ENCODE results near the gene HNRNPC.
A peak's percentile ranks its signal among the peaks of the same experiment; 100 is the strongest.

The HNRNPC gene

DNA sequence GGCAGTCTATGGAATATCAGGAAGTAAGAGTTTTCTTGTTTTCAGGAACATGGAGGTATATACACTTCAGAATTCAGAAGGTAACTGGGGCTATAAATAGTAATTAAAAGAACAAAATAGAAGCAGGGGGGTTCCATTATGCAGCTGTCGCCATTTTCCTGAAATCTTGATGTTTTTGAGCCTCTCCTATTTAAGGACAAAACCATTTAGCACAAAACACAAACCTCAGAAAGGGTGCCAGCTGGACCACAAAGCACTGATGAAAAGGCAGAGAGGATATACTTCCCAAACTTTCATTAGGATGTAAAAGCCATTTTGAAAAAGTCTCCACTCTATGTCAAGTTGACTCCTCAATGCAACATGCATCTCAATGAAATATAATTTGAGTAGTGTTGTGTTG is 59.2 kb downstream of the HNRNPC start:
- Histone ChIP-seq H3K4me1 (ENCODE audit: control insufficient read depth, insufficient read depth, low read length, poor library complexity, severe bottlenecking) (no peaks in the 10 kb centered on the region), H3K27ac (ENCODE audit: low read depth, low read length, severe bottlenecking) (no peak overlapping the region), H3K4me3 (ENCODE audit: extremely low read depth, insufficient read depth, low read length, poor library complexity, severe bottlenecking) (no peak overlapping the region), H3K9me3 (ENCODE audit: control insufficient read depth, low read length) (no peaks in the 10 kb centered on the region), H3K36me3 (ENCODE audit: control insufficient read depth, insufficient read depth, low read length) (peaks cover 90% of the 10 kb centered on the region)
- no CpG with 5 or more reads among the region's 1 CpG for WGBS, 2 experiments (ENCODE audit: insufficient coverage in 2 of 2)

DNA sequence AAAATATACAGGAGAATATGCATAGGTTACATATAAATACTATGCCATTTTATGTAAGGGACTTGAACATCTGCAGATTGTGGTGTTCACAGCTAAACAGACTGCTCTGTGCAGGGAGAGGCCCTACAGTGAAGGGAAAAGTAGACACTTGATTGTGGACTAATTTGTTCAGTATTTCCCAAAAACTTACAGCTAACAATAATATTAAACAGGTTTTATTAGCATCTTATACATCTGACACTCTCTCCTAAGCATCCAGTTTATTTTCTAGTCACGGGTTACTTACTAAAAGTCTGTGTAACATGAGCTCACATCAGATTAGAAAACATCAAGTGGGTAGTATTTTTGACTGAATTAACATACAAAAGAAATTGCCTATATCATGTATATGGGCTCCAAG is 60.1 kb downstream of the HNRNPC start:
- Histone ChIP-seq H3K27ac (ENCODE audit: low read depth, low read length, severe bottlenecking) (no peak overlapping the region), H3K4me3 (ENCODE audit: extremely low read depth, insufficient read depth, low read length, poor library complexity, severe bottlenecking) (no peak overlapping the region), H3K36me3 (ENCODE audit: control insufficient read depth, insufficient read depth, low read length) (peaks cover 90% of the 10 kb centered on the region), H3K4me1 (ENCODE audit: control insufficient read depth, insufficient read depth, low read length, poor library complexity, severe bottlenecking) (no peaks in the 10 kb centered on the region), H3K9me3 (ENCODE audit: control insufficient read depth, low read length) (no peaks in the 10 kb centered on the region)
- WGBS, 2 experiments (ENCODE audit: insufficient coverage in 2 of 2): 83% methylated on average over 1 of the region's 1 CpG; no CpG with 5 or more reads in 1 of the 2 experiments

DNA sequence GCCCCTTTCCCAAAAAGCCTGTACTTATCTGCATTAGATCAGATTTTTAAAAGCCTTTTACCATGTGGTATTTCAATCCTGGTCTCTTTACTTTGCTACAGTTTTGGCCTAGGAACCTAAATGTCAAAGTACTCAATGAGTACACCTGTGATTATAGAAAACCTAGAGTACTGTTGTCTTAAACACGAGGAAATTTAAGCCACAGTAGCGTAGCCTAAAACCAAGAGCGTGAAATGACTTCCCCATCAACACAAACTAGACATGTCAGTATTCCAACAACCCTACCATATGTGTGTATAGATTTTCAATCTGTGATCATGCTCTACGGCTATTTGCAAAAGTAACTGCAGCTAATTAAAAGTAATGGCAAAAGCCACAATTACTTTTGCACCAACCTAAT is 60.7 kb downstream of the HNRNPC start:
- no peaks in the 10 kb centered on the region for H3K4me1 ChIP-seq (ENCODE audit: control insufficient read depth, insufficient read depth, low read length, poor library complexity, severe bottlenecking)
- peaks cover 90% of the 10 kb centered on the region for H3K36me3 ChIP-seq (ENCODE audit: control insufficient read depth, insufficient read depth, low read length)
- H3K9me3 ChIP-seq (ENCODE audit: control insufficient read depth, low read length): no peaks in the 10 kb centered on the region
- H3K4me3 ChIP-seq (ENCODE audit: extremely low read depth, insufficient read depth, low read length, poor library complexity, severe bottlenecking): no peak overlapping the region
- WGBS, 2 experiments (ENCODE audit: insufficient coverage in 2 of 2): 100% methylated on average over 4 of the region's 4 CpGs; no CpG with 5 or more reads in 1 of the 2 experiments
- no peak overlapping the region for H3K27ac ChIP-seq (ENCODE audit: low read depth, low read length, severe bottlenecking)

DNA sequence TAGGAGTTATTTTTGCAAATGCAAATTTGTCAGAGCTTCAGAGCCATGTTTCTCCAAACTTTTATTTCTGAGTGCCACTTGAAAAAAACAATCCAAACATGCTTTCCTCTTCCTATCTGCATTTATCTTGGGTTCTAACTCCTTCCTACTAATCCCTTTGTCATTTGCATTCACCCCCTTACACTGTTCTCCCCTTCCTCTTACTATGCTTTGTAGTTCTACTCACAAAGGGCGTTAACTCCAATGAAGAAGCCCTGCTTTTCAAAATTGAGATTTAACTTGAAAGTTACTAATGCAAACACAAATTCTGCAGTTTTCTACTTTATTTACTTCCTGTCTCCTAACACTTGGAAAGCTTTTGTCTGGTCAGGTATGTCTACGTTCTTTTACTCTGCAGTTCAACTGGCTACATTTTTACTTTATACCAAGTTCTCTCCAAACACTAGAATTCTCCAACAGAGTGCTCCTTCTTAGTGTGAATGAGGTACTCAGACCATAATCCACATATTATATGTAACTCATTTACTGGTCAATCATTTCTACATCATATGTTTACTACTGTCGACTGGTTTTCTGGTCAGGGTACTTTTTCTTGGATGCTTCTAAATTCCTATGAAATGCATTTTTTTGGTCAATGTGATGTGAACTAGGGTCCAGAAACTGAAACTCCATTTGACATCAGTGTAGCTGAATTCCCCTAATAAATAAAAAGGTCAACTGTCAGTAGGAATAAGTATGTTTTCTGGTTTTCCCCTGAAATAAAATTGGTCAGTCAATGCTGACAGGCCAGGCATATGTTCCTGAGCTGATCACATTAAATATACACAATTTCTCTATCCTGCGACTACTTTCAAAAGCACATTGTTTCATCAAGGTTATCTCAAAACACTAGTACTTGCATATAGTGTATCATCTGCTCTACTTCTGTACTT is 62.2 kb downstream of the HNRNPC start:
- H3K4me3 ChIP-seq (ENCODE audit: extremely low read depth, insufficient read depth, low read length, poor library complexity, severe bottlenecking): no peak overlapping the region
- no peak overlapping the region for H3K27ac ChIP-seq (ENCODE audit: low read depth, low read length, severe bottlenecking)
- peaks cover 93% of the 10 kb centered on the region for H3K36me3 ChIP-seq (ENCODE audit: control insufficient read depth, insufficient read depth, low read length)
- H3K9me3 ChIP-seq (ENCODE audit: control insufficient read depth, low read length): no peaks in the 10 kb centered on the region
- H3K4me1 ChIP-seq (ENCODE audit: control insufficient read depth, insufficient read depth, low read length, poor library complexity, severe bottlenecking): no peaks in the 10 kb centered on the region
- 85 to 95% methylated on average over 2 of the region's 4 CpGs for WGBS, 2 experiments (ENCODE audit: insufficient coverage in 2 of 2)

DNA sequence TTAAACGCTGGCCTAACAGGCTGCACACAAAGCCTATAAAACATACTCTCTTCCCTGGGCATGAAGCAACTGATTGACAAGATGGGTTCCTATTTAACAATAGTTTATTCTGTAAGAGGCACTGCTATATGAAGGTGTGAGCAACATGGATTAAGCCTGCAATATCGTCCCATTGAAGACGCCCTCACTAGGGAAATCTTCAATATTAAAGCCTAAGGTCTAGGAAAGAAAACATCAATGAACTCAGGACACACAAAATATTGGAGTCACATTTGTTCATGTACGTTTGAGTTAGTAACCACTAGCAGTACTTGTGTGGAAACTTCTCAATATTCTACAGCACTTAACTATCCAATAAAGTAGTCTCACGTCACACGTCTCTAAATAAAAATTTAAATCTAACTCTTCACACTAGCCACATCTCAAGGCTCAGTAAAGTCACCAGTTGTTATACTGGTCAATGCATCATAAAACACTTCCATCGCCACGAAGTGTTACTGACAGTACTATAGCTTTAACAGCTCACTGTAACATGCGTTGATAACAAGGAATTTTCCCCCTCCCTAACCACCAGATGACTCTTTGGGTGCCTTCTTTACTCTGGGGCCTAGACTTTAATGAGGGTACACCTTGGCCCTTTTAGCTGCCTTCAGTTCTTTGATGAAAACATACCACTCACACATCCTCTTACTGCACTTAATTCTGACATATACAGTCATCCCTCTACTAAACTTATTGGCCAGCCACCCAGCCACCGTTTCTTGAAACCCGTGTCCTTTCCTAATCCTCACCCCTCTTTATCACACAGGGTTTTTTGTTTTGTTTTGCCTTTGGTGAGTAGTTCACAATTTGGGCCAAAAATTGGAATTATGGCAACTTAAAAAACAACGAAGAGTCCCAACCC is 63.3 kb downstream of the HNRNPC start:
- Histone ChIP-seq H3K4me1 (ENCODE audit: control insufficient read depth, insufficient read depth, low read length, poor library complexity, severe bottlenecking) (no peaks in the 10 kb centered on the region), H3K4me3 (ENCODE audit: extremely low read depth, insufficient read depth, low read length, poor library complexity, severe bottlenecking) (no peak overlapping the region), H3K27ac (ENCODE audit: low read depth, low read length, severe bottlenecking) (no peak overlapping the region), H3K36me3 (ENCODE audit: control insufficient read depth, insufficient read depth, low read length) (peaks cover 83% of the 10 kb centered on the region), H3K9me3 (ENCODE audit: control insufficient read depth, low read length) (no peaks in the 10 kb centered on the region)
- 91 to 99% methylated on average over 6 to 8 of the region's 12 CpGs for WGBS, 2 experiments (ENCODE audit: insufficient coverage in 2 of 2)

DNA sequence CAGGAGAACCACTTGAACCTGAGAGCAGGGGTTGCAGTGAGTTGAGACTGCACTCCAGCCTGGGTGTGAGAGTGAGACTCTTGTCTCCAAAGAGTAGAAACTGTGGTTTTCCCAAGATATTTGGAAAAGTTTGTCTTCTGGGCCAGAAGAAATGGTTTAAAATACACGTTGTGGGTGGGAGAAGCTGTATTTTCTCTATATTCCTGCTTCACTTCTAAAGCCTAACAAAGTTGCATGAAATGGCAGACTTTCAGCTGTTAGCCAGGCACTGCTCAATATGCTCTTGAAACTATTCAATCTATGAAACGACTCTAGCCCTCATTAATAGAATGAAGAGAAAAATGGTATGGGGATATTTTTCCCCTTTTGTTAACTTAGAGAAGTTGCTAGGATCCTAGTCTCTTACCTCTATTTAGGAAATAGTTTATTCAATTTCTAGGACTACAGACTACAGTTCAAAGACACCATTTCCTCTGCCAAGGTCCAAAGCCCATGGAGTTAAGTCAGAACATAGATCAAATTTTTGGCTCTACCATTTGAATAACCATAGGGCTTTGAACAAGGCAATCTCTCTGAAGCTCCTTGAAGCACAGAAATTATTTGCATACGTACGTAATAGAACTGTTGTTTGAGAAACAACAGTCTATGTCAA is 64.1 kb downstream of the HNRNPC start:
- 95 to 100% methylated on average over 2 to 3 of the region's 4 CpGs for WGBS, 2 experiments (ENCODE audit: insufficient coverage in 2 of 2)
- Histone ChIP-seq H3K36me3 (ENCODE audit: control insufficient read depth, insufficient read depth, low read length) (peaks cover 80% of the 10 kb centered on the region), H3K4me3 (ENCODE audit: extremely low read depth, insufficient read depth, low read length, poor library complexity, severe bottlenecking) (no peak overlapping the region), H3K27ac (ENCODE audit: low read depth, low read length, severe bottlenecking) (no peak overlapping the region), H3K9me3 (ENCODE audit: control insufficient read depth, low read length) (no peaks in the 10 kb centered on the region), H3K4me1 (ENCODE audit: control insufficient read depth, insufficient read depth, low read length, poor library complexity, severe bottlenecking) (no peaks in the 10 kb centered on the region)

DNA sequence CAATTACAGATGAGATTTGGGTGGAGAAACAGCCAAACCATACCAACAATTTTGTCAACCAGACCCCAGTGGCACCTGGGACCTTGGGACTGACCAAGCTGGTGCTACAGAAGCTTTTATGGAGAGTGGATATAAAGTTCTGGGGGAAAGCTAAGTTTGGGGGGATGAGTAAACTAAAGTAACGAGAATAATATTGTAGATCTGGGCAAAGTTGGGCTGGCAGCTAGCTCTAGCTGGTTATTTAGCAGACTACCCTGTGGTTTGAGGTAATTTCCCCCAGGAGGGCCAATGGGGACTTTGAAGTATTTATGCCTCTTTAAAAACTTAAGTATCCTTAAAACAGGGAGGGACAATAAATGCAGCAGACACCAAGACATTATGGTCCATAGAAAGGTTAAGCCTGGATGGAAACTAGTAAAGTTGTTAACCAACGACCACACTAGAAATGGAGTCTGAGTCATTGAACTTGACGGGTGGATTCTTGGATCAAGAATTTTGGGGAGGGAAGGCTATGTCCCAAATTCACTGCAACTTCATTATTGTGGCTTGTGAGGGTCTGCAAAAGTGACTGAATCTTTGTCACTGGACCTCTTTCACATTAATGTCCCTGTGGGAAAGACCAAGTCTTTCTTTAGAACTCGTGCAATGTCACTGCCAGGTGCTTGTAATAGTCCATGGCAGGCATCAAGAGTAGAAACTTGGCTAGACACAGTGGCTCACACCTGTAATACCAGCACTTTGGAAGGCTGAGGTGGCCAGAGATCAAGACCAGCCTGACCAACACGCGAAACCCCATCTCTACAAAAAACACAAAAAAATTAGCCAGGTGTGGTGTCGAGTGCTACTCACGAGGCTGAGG is 64.8 kb downstream of the HNRNPC start:
- WGBS, 2 experiments (ENCODE audit: insufficient coverage in 2 of 2): 98% methylated on average over 5 to 8 of the region's 8 CpGs
- H3K4me1 ChIP-seq (ENCODE audit: control insufficient read depth, insufficient read depth, low read length, poor library complexity, severe bottlenecking): no peaks in the 10 kb centered on the region
- H3K9me3 ChIP-seq (ENCODE audit: control insufficient read depth, low read length): no peaks in the 10 kb centered on the region
- H3K36me3 ChIP-seq (ENCODE audit: control insufficient read depth, insufficient read depth, low read length): peaks cover 73% of the 10 kb centered on the region
- no peak overlapping the region for H3K4me3 ChIP-seq (ENCODE audit: extremely low read depth, insufficient read depth, low read length, poor library complexity, severe bottlenecking)
- H3K27ac ChIP-seq (ENCODE audit: low read depth, low read length, severe bottlenecking): no peak overlapping the region

DNA sequence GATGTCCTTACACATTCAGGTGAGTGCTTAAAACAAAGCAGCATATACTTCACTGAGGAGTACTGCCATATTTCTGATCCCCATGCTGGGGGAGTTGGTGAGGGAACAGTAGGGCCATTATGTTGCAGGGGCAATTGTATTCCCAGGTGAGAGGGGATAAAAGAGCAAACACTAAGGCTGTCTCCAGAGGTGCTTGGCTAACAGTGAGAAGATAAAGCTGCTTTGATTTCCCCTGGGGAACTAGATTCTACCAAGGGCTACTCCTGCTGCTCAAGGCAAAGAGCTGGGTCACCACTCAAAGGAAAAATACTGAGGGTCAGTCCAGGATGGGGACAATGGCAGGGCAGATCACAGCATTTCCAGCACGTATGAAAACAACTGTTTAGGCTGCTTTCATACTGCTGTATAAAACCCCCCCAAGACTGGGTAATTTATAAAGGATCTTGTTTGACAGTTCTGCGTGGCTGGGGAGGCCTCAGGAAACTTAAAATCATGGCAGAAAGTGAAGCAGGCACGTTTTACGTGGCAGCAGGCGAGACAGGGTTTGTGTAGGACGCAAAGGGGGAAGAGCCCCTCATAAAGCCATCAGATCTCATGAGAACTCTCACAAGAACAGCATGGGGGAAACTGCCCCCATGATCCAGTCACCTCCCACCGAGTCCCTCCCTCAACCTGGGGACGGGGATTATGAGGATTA is 65.6 kb downstream of the HNRNPC start:
- H3K4me3 ChIP-seq (ENCODE audit: extremely low read depth, insufficient read depth, low read length, poor library complexity, severe bottlenecking): no peak overlapping the region
- H3K27ac ChIP-seq (ENCODE audit: low read depth, low read length, severe bottlenecking): peak overlapping the region; percentile 23
- H3K9me3 ChIP-seq (ENCODE audit: control insufficient read depth, low read length): no peaks in the 10 kb centered on the region
- 91 to 93% methylated on average over 3 to 5 of the region's 8 CpGs for WGBS, 2 experiments (ENCODE audit: insufficient coverage in 2 of 2)
- H3K36me3 ChIP-seq (ENCODE audit: control insufficient read depth, insufficient read depth, low read length): peaks cover 65% of the 10 kb centered on the region
- H3K4me1 ChIP-seq (ENCODE audit: control insufficient read depth, insufficient read depth, low read length, poor library complexity, severe bottlenecking): no peaks in the 10 kb centered on the region

DNA sequence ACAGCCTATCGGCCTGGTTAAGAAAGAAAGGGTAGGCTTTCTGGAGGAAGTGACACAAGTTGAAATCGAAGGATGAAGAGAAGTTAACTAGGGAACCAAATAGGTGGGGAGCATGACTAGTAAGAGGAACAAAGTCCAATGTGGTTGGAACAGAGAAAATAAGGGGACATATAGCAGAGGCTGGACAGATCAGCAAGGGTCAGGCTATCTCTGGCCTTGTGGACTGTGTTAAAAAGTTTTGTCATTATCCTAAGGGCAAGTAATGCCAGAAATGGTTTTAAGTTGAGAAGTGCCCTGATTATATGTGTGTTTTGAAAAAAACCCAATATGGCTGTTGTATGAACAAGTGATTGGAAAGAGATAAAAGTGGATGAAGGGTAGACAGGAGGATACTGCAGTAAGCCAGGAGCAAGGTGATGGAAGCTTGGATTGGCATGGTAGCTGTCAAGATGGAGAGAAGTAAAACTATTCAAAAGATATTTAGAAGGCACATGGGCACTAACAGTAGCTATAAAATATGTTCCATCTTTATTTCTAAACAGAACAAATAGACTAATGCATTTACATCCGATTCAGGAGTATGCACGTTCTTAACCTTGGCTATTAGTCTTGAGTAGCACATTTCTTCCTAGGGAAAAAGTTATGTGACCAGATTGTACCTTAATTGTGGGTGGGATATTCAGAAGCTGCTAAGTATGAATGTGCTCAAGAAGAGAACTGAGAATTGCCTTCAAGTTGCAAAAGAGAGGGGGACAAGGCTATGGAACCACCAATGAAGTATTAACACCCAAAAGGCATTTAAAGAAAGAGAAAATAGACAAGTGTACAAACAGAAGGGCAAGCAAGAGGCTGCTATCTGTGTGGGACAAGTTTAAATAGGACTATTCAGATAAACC is 66.5 kb downstream of the HNRNPC start:
- no peak overlapping the region for H3K27ac ChIP-seq (ENCODE audit: low read depth, low read length, severe bottlenecking)
- whole genome bisulfite sequencing, 2 experiments (ENCODE audit: insufficient coverage in 2 of 2): 94 to 98% methylated on average over 3 to 4 of the region's 4 CpGs
- peaks cover 56% of the 10 kb centered on the region for H3K36me3 ChIP-seq (ENCODE audit: control insufficient read depth, insufficient read depth, low read length)
- H3K4me3 ChIP-seq (ENCODE audit: extremely low read depth, insufficient read depth, low read length, poor library complexity, severe bottlenecking): no peak overlapping the region
- H3K9me3 ChIP-seq (ENCODE audit: control insufficient read depth, low read length): no peaks in the 10 kb centered on the region
- H3K4me1 ChIP-seq (ENCODE audit: control insufficient read depth, insufficient read depth, low read length, poor library complexity, severe bottlenecking): no peaks in the 10 kb centered on the region
